A673 (cell line): ENCODE measurements around the gene PALMD. TPM values are rescaled to one million over a fixed set of nuclear protein-coding genes. Genes with fewer than 3 reads are reported as not detected.

Experiments used
- BruUV-seq: library from RNA; stranded (reverse); fragments of 400-500 nt; replicated peaks from 2 replicates; lab custom pipeline; 2021; lab: Mats Ljungman, UMichigan
- CTCF ChIA-PET: fragments of 300-600 bp; sonication (Branson Sonifier 250); formaldehyde crosslinking; loops from one replicate; lab custom pipeline; 2022; ENCODE audit warnings: antibody characterized with exemption; lab: Charles Lee
- POLR2A ChIA-PET: fragments of 300-600 bp; sonication (Branson Sonifier 250); formaldehyde crosslinking; loops from one replicate; lab custom pipeline; 2022; ENCODE audit warnings: antibody characterized with exemption; ENCODE audit not compliant: low non-redundant PET; lab: Charles Lee
- DNase-seq: peaks from one replicate; pipeline ENCODE4 v3.0.0-alpha.2; 2015; ENCODE audit warnings: low spot score
- H3K27ac ChIP-seq: fragments of 200-600 bp; sonication (generic); 2 replicates; pipeline ENCODE4 v1.5.1; 2016; ENCODE audit warnings: mixed run types, low read depth, mild to moderate bottlenecking, mixed read lengths, antibody characterized with exemption, low read length; ENCODE audit not compliant: poor library complexity, severe bottlenecking
- H3K27me3 ChIP-seq: fragments of 200-600 bp; sonication (generic); replicated peaks from 2 replicates; pipeline ENCODE4 v1.6.1; 2017; ENCODE audit warnings: mixed run types, low read depth, mild to moderate bottlenecking, mixed read lengths, antibody characterized with exemption, low read length; ENCODE audit not compliant: insufficient read depth, poor library complexity
- H3K36me3 ChIP-seq: fragments of 200-600 bp; sonication (generic); 2 replicates; pipeline ENCODE4 v1.6.1; 2016; ENCODE audit warnings: mixed run types, mild to moderate bottlenecking, mixed read lengths, antibody characterized with exemption, low read length; ENCODE audit not compliant: insufficient read depth, poor library complexity, severe bottlenecking
- H3K4me1 ChIP-seq: fragments of 200-600 bp; sonication (generic); 2 replicates; pipeline ENCODE4 v1.6.1; 2017; ENCODE audit warnings: mixed run types, mild to moderate bottlenecking, mixed read lengths, antibody characterized with exemption, low read length; ENCODE audit not compliant: insufficient read depth, poor library complexity, severe bottlenecking
- H3K4me3 ChIP-seq: fragments of 200-600 bp; sonication (generic); 2 replicates; pipeline ENCODE4 v1.5.1; 2016; ENCODE audit warnings: low read depth, mixed run types, mild to moderate bottlenecking, mixed read lengths, low read length; ENCODE audit not compliant: poor library complexity, severe bottlenecking
- H3K9me3 ChIP-seq: fragments of 200-600 bp; sonication (generic); 2 replicates; pipeline ENCODE4 v1.6.1; 2016; ENCODE audit warnings: mixed run types, low read depth, mild to moderate bottlenecking, mixed read lengths, antibody characterized with exemption, low read length; ENCODE audit not compliant: poor library complexity, severe bottlenecking
- EZH2 ChIP-seq: fragments of 200-600 bp; sonication (generic); IDR thresholded peaks from 2 replicates; pipeline ENCODE4 v1.6.1; 2017; ENCODE audit warnings: borderline replicate concordance, low read depth, mild to moderate bottlenecking, mixed read lengths, antibody characterized with exemption, low read length; ENCODE audit not compliant: poor library complexity, severe bottlenecking
- intact Hi-C: fragments of 100-400 bp; cut with micrococcal nuclease; formaldehyde crosslinking; loops from one replicate; pipeline ENCODE4 v1.10.0; 2022; ENCODE audit not compliant: unreplicated experiment
- total RNA-seq: library from RNA; stranded (reverse); gene quantifications from 2 replicates; pipeline ENCODE4 v1.2.3, GENCODE V29; 2021
- TF ChIP-seq, protein P1 (sequence below): fragments of 300-800, 200-600 bp; sonication (generic); conservative IDR thresholded peaks from 2 replicates; pipeline ENCODE4 v1.5.1; 2017; ENCODE audit warnings: low read depth, mild to moderate bottlenecking, antibody characterized with exemption, low read length, moderate library complexity, mixed read lengths

PALMD gene
- total RNA-seq, 1 experiment from 2014 or later: not detected

- intact Hi-C loops: no loop called here
- no peak overlapping the region for H3K27ac ChIP-seq
- H3K36me3 ChIP-seq: no peaks in the 10 kb centered on the region
- no peak overlapping the region for H3K4me3 ChIP-seq
- POLR2A ChIA-PET: no interaction called here
- DNase-seq: no peak
- no TSS peak for BruUV-seq
- H3K4me1 ChIP-seq: no peaks in the 10 kb centered on the region
- H3K27me3 ChIP-seq: no peaks in the 10 kb centered on the region
- H3K9me3 ChIP-seq: no peaks in the 10 kb centered on the region
- TF ChIP-seq EZH2: no peak
- TF ChIP-seq, protein P1, sequence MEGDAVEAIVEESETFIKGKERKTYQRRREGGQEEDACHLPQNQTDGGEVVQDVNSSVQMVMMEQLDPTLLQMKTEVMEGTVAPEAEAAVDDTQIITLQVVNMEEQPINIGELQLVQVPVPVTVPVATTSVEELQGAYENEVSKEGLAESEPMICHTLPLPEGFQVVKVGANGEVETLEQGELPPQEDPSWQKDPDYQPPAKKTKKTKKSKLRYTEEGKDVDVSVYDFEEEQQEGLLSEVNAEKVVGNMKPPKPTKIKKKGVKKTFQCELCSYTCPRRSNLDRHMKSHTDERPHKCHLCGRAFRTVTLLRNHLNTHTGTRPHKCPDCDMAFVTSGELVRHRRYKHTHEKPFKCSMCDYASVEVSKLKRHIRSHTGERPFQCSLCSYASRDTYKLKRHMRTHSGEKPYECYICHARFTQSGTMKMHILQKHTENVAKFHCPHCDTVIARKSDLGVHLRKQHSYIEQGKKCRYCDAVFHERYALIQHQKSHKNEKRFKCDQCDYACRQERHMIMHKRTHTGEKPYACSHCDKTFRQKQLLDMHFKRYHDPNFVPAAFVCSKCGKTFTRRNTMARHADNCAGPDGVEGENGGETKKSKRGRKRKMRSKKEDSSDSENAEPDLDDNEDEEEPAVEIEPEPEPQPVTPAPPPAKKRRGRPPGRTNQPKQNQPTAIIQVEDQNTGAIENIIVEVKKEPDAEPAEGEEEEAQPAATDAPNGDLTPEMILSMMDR: no peak
- CTCF ChIA-PET: interaction anchor here (0.6 kb wide), 1 partner anchor 21 kb away, joined by 3 read pairs; no protein-coding TSS in a partner anchor
Observed at GRCh38 chr1:99740141-99740540, 94.2 kb downstream of the PALMD start.

Other genes with a start within 250 kb of the PALMD start
- 11.1 and 12.1 TPM in 2 replicates for gene FRRS1, start 120.5 kb downstream of the PALMD start, total RNA-seq
- gene AGL, start 204.2 kb downstream of the PALMD start, total RNA-seq: 11.9 and 12.7 TPM in 2 replicates